Type B pancreatic cell (in vitro differentiated cells): ENCODE data around the gene LARGE1. TPM values are rescaled to one million over a fixed set of nuclear protein-coding genes. Genes with fewer than 3 reads are reported as not detected.
A peak's percentile ranks its signal among the peaks of the same experiment; 100 is the strongest.

Source experiments
- DNase-seq: peaks from one replicate; pipeline ENCODE4 v3.0.0; 2021; ENCODE audit warnings: mixed read lengths; ENCODE audit not compliant: unreplicated experiment; ENCODE audit errors: extremely low spot score
- H3K27ac Mint-ChIP-seq: 2 replicates; pipeline ENCODE4 v1.8.0; 2021; ENCODE audit warnings: mild to moderate bottlenecking, mixed read lengths
- H3K27me3 Mint-ChIP-seq: 2 replicates; pipeline ENCODE4 v1.8.0; 2021; ENCODE audit warnings: mixed read lengths
- H3K36me3 Mint-ChIP-seq: 2 replicates; pipeline ENCODE4 v1.8.0; 2021; ENCODE audit warnings: mixed read lengths
- H3K4me1 Mint-ChIP-seq: one replicate; pipeline ENCODE4 v1.8.0; 2021; ENCODE audit warnings: mixed read lengths; ENCODE audit not compliant: unreplicated experiment
- H3K4me3 Mint-ChIP-seq: 2 replicates; pipeline ENCODE4 v1.8.0; 2021; ENCODE audit warnings: mild to moderate bottlenecking, mixed read lengths
- H3K9me3 Mint-ChIP-seq: 2 replicates; pipeline ENCODE4 v1.8.0; 2021; ENCODE audit warnings: mixed read lengths
- CTCF ChIP-seq: fragments of 200-600 bp; sonication (generic); conservative IDR thresholded peaks from 2 replicates; pipeline ENCODE4 v1.5.0; 2021; ENCODE audit warnings: antibody characterized with exemption, mild to moderate bottlenecking
- total RNA-seq: library from RNA; stranded (reverse); gene quantifications from 2 replicates; pipeline ENCODE4 v1.2.1, GENCODE V29; 2021; ENCODE audit warnings: low replicate concordance

The LARGE1 gene
- total RNA-seq, 1 donor from 2014 or later = 96.6 TPM

GRCh38 chr22:33584152-33584551 lies 336.1 kb downstream of the LARGE1 start:
- H3K27ac Mint-ChIP-seq = no peak overlapping the region
- H3K9me3 Mint-ChIP-seq = no peaks in the 10 kb centered on the region
- no peak for DNase-seq
- TF ChIP-seq CTCF = no peak
- peaks cover 16% of the 10 kb centered on the region for H3K36me3 Mint-ChIP-seq
- no peak overlapping the region for H3K4me3 Mint-ChIP-seq
- peaks cover 17% of the 10 kb centered on the region for H3K4me1 Mint-ChIP-seq
- H3K27me3 Mint-ChIP-seq = no peaks in the 10 kb centered on the region

GRCh38 chr22:33582822-33583400 lies 337.4 kb downstream of the LARGE1 start:
- no peaks in the 10 kb centered on the region for H3K27me3 Mint-ChIP-seq
- H3K4me3 Mint-ChIP-seq = no peak overlapping the region
- TF ChIP-seq CTCF = no peak
- DNase-seq = no peak
- no peaks in the 10 kb centered on the region for H3K9me3 Mint-ChIP-seq
- peaks cover 11% of the 10 kb centered on the region for H3K36me3 Mint-ChIP-seq
- H3K4me1 Mint-ChIP-seq = peaks cover 25% of the 10 kb centered on the region
- peak overlapping the region; percentile 27 for H3K27ac Mint-ChIP-seq

- Mint-ChIP-seq H3K36me3 (peaks cover 8% of the 10 kb centered on the region), H3K9me3 (no peaks in the 10 kb centered on the region), H3K4me3 (no peak overlapping the region), H3K4me1 (peaks cover 45% of the 10 kb centered on the region), H3K27ac (no peak overlapping the region), H3K27me3 (no peaks in the 10 kb centered on the region)
- DNase-seq = no peak
- TF ChIP-seq CTCF = no peak
Measured at GRCh38 chr22:33580310-33580709, 340.0 kb downstream of the LARGE1 start.

GRCh38 chr22:33579448-33580093 lies 340.7 kb downstream of the LARGE1 start:
- Mint-ChIP-seq H3K27me3 (no peaks in the 10 kb centered on the region), H3K9me3 (no peaks in the 10 kb centered on the region), H3K36me3 (peaks cover 7% of the 10 kb centered on the region), H3K4me3 (no peak overlapping the region), H3K27ac (no peak overlapping the region), H3K4me1 (peaks cover 45% of the 10 kb centered on the region)
- DNase-seq = no peak
- TF ChIP-seq CTCF = peak; percentile 86

GRCh38 chr22:33578752-33579151 lies 341.5 kb downstream of the LARGE1 start:
- Mint-ChIP-seq H3K4me1 (peaks cover 46% of the 10 kb centered on the region), H3K36me3 (peaks cover 8% of the 10 kb centered on the region), H3K27ac (no peak overlapping the region), H3K9me3 (no peaks in the 10 kb centered on the region), H3K4me3 (no peak overlapping the region), H3K27me3 (no peaks in the 10 kb centered on the region)
- TF ChIP-seq CTCF = no peak
- no peak for DNase-seq
